ENCODE results near the gene ETHE1.
"Not testable (repeated sequence)": the region's sequence is repeated elsewhere in the genome, so short reads cannot be mapped to it uniquely, and the experiment has no call there.

The ETHE1 gene

DNA sequence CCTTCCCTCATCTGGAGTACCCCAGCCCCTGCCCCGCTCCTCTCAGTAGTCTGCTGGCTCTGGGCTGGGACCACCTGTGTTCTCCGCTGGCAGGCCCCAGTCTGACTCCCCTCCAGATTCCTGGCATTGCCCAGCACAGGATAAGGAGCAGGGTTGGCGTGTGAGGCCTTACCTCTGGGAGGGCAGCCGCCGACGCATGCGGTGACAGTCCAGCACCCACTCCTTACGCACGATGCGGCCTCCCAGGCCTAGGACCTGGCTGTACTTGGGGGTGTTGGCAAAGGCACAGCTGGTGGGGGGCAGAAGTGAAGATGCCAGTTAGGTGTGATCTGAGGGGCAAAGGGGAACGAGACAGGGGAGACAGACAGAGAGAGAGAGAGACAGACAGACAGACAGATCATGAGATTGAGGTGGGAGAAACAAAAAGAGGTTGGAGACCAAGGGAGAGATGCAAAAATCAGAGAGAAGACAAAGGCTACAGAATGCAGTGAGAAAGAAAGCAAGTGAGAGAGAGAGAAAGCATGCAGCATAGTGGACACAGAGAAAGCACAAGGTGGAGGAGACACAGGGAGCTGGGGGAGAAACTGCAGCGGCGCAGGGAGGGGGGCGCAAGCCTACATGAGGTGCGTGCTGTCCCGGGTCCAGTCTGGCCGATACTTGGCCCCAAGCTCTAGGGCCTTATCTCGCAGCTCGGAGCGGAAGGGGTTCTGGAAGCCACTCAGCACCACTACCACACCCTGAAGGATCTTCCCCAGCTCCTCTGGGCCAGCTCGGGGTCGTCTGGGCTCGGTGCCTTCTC is 24.6 kb upstream of the ETHE1 start:
- no peak for DNase-seq

GRCh38 chr19:43548706-43549105 is 21.7 kb upstream of the ETHE1 start:
- DNase-seq, result no peak

DNA sequence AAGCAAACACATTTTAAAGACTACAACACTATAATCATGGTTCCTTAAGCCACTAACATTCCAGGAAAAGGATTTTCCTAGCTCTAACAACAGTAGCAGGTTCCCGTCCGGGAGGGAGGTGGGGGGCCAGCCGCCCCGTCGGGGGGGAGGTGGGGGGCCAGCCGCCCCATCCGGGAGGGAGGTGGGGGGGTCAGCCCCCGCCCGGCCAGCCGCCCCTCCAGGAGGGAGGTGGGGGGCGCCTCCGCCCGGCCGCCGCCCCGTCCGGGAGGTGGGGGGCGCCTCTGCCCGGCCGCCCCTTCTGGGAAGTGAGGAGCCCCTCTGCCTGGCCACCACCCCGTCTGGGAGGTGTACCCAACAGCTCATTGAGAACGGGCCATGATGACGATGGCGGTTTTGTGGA is 20.9 kb upstream of the ETHE1 start:
- not testable (repeated sequence) for DNase-seq

- DNase-seq, result no peak
Measured at GRCh38 chr19:43546581-43546980, 19.6 kb upstream of the ETHE1 start.

DNA sequence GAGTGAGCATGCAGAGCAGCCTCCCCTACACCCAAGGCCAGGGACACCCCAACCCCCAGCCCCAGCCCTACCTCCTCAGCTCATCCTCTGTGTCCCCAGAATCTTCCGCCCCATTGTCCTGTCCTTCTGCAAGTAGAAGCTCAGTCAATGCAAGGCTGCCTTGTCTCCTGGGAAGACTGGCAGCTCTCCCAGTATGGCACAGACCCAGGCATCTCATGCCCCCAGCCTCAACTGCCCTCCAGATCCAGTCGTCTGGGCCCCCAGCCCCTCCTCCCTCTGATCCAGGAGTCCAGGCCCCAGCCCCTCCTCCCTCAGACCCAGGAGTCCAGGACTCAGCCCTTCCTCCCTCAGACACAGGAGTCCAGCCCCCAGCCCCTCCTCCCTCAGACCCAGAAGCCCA is 19.0 kb upstream of the ETHE1 start:
- DNase-seq, result no peak

DNA sequence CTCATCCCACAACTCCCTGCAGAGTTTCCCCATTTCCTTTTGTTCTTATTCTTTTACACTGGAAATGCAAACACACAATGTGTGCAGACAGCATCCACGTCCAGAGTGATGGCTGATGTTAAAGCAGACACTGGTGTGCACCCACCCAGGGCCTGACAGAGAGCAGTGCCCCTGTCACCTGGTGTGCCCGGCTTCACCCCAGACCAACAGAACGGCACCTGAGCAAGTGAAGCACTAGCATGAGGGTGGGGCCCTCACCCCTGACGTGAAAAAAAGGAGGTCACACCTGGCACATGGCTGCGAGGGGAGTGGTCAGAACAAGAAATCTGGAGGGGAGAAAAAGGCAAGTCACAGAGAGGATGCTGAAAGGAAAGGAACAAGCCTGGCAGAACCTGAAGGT is 18.3 kb upstream of the ETHE1 start:
- no peak for DNase-seq

GRCh38 chr19:43544077-43544476 is 17.1 kb upstream of the ETHE1 start:
- DNase-seq, result no peak

DNA sequence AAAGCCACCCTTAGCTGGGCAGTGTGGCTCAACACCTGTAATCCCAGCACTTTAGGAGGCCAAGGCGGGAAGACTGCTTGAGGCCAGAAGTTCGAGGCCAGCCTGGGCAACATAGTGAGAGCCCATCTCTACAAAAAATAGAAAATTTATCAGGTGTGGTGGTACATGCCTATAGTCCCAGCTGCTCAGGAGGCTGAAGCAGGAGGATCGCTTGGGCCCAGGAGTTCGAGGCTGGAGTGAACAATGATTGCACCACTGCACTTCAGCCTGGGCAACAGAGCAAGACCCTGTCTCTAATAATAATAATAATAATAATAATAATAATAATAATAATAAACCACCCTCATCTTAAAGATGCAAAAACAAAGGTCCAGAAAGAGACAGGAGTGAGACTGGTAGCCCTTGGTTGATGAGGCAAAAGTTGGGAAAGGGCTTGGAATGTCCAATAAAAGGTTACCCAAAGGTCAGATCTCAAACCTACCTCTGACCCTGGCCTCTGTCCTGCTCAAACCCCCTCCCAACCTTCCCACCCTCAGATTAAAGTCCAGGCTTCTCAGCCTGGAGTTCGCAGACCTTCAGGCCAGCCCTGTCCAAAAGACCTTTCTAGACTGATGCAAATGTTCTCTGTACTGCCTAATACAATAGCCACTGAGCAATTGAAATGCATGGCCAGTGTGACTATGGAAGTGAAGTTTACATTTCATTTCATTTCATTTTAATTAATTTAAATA is 15.1 kb upstream of the ETHE1 start:
- no peak for DNase-seq

DNA sequence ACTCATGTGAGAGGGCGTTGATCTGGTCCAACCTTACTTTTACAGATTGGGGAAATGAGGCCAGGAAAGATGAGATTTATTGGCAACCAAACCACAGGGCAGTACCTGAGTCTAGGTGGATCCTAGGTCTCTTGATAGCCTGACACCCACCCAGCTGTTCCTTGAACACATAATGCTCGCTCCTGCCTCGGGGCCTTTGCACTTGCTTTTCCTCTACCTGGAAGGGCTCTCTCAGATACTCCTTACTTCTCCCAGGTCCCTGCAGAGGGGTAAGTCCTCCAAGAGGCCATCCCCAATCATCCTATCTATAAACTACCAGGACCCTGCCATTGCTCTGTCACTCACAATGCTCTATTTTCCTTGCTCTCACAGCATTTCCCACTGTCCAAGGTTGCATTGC is 13.4 kb upstream of the ETHE1 start:
- DNase-seq, result no peak

DNA sequence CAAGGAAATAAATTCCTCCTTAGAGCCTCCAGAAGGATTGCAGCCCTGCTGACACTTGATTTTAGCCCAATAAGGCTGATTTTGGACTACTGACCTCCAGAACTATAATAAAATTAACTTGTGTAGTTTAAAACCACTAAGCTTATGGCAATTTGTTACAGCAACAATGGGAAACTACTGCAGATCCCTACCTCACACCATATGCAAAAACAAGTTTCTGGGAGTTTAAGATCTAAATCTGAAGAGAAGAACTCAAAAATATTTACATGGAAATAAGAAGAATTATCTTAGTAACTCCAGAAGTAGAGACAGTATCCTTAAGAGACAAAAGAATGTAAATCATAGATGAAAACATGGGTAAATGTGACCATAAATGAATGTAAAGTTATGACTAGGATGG is 11.9 kb upstream of the ETHE1 start:
- no peak for DNase-seq

- DNase-seq, result no peak
Measured at GRCh38 chr19:43534816-43535761, 8.1 kb upstream of the ETHE1 start.

DNA sequence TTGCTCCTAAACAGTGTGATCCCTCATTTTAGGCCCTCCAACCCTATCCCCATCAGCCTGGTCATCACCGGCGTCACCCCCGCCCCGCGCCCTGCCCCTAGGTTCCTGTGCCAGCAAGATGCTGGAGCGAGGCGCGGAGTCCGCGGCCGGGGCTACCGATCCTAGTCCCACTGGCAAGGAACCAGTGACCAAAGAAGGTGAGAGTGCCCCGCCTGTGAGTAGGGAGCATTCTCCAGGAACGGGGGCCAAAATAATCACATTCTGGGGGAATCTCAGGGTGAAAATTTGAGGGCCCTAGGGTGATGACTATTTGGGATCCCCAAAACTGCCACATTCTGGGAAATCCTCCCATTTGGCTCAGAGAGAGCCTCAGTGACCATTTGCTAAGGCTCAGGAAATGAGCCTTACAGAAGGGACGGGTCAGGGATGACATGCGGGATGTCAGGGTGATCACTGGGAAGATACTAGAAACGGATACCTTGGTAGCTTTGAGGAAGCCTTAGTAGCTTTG is 7.4 kb upstream of the ETHE1 start:
- DNase-seq, result no peak

DNA sequence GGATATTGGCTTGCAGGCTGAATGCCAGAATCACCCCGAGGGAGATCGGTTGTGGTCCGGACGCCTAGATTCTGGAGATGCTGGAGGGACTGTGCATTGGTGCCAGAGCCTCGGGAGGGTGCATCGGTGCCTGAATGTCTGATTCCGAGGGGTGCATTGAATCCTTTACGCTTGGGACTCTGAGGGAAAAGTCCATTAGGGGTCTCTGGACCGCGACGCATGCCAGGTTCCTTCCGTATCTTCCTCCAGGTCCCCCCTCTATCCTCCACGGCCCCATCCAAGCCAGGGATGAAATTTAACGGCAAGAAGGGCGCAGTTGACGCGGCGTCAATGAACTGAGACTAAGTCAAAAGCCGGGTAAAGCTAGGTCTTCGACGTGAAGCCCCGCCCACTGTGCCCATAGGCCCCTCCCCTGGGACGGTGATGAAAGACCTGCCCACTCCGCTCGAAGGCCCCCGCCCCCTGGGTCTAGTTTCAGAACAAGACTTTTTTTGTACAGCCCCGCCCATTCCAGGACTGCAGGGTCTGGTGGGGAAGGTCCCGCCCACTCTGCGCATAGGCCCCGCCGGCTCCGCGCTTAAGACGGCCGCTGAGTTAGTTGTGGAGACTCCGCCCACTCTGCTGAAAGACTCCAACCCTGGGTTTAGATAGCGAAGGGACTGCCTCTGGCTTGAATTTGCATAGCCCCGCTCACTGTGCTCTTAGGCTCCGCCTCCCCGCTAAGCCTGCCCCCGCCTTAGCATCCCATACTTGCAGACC is 6.7 kb upstream of the ETHE1 start:
- no peak for DNase-seq

GRCh38 chr19:43532962-43533545 is 6.1 kb upstream of the ETHE1 start, which contains the start of gene ZNF575:
TSS of gene ZNF575 (plus strand) at chr19:43533188. CDS start at chr19:43534423, 1,235 bp downstream.
- peak; percentile 79 for DNase-seq

DNA sequence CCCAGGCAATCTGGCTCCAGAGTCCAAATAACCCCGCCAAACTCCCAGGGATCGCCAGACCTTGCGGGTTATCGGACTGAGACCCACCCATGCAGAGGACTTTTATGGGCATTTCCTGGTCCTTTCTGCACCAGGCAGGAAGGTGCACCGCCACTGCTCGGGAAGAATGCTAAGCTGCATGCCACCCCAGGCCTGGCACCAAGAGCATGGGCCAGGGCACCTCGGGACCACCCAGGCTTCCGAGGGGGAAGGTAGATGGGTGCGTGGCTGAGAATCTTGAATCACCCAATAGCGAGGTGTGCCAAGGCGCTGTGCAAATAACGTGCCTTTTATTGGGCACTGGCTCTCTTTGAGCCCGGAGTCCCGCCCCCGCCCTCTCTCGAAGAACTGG is 5.6 kb upstream of the ETHE1 start:
- no peak for DNase-seq

GRCh38 chr19:43527860-43528622 is 1.0 kb upstream of the ETHE1 start:
- no peak for DNase-seq

- no peak for DNase-seq
Measured at GRCh38 chr19:43525836-43526771, 897 bp downstream of the ETHE1 start.

DNA sequence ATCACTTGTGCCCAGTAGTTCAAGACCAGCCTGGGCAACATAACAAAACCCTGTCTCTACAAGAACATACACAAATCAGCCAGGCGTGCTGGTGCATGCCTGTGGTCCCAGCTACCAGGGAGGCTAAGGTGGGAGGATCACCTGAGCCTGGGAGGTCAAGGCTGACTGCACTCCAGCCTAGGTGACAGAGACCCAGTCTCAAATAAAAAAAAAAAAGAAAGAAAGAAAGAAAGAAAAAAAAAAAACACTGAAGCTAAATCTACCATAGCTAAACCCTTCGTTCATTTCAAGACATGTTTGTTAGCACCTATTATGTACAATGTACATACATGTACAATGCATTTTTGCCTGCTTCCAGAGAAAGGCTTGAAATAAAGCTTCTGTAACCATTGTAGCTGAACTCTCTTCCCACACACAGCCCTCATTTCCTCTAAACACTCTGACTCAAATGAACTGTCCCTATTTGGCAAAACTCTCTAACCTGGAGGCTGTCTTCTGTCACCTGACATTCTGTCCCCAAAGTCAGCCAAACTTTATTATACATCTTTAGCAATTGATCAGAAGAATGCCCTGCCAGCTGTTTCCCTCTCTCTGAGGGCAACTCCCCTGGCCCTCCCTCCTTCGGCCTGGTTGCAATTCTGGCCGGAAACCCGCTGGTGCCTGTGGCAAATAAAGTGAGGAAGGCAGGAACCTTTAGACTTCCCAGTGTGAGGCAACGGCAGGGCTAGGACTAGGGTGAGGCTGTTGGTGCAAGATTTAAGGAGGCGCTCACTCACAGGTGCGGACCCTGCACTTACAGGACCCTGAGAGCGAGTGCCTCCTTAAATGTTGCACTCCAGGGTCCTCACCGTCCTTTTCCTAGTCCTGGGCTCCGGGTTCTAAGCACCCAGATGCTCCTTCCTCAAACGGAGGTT is 1.8 kb downstream of the ETHE1 start:
- DNase-seq, result no peak

DNA sequence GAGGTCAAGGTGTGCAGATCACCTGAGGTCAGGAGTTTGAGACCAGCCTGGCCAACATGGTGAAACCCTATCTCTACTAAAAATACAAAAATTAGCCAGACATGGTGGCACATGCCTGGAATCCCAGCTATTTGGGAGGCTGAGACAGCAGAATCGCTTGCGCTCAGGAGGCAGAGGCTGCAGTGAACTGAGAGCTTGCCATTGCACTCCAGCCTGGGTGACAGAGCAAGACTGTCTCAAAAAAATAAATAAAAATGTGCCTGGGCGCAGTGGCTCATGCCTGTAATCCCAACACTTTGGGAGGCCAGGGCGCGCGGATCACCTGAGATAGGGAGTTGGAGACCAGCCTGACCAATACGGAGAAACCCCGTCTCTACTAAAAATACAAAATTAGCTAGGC is 3.3 kb downstream of the ETHE1 start:
- DNase-seq, result not testable (repeated sequence)

Measured in NCI-H1417 treated with DMSO at 0.1 percent for 48 hours (cell line).